ENCODE measurements around the gene ZNF726.
A peak's percentile ranks its signal among the peaks of the same experiment; 100 is the strongest.
"Not testable (repeated sequence)": the region's sequence is repeated elsewhere in the genome, so short reads cannot be mapped to it uniquely, and the experiment has no call there.

Gene ZNF726

DNA sequence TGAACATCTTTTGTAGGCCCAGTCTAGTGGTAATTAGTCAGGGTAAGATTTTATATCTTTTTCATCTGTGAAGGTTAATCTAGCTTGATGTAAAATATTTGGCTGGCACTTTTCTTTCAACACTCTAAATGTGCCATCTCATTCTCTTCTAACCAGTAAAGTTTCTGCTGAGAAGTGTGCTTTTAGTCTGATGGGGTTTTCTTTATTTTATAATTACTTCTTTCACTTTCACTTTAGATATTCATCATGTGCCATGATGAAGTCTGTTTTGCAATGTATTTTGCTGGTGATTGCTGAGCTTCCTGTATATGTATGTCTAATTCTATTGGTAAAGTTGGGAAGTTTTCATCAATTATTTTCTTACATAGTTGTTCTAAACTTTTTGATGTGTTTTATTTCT is 31.9 kb downstream of the ZNF726 start:
- DNase-seq (ENCODE audit: low spot score) = no peak

DNA sequence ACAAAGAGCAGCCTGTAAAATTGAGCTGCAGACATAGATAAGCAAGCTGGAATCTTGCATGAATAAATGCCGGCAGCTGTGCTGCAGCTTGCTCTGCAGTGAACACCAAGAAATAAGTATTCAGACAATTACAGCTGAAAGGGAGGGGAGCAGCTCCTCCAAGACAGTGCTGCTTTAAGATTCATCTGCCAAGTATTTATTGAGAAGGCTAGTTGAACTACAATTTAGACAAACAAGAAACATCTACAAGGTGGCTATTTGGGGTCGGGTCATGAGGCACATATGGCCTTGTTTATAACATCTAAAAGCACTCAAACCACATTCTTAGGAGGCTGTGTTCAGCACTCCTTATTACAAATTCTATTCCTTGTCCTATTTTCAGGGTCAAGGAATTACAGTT is 34.9 kb downstream of the ZNF726 start:
- no peak for DNase-seq (ENCODE audit: low spot score)

DNA sequence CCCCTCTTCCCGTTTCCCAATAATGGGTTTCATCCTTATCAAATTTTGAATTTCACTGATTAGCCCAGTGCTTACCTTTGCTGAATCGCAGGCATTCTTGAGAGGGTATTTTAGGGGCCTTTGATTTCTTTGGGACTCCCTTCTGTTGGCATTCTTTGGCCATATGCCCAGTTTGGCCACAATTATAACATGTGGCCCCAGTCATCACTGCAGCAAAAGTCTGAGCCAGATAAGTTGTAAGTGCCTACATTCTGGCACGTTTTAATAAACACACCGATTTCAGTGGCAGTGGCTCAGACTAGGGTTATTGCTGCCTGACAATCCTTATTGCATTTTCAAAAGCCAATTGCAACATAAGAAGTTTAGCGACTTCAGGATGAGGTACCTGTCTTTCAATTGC is 41.4 kb downstream of the ZNF726 start:
- no peak for DNase-seq (ENCODE audit: low spot score)

DNA sequence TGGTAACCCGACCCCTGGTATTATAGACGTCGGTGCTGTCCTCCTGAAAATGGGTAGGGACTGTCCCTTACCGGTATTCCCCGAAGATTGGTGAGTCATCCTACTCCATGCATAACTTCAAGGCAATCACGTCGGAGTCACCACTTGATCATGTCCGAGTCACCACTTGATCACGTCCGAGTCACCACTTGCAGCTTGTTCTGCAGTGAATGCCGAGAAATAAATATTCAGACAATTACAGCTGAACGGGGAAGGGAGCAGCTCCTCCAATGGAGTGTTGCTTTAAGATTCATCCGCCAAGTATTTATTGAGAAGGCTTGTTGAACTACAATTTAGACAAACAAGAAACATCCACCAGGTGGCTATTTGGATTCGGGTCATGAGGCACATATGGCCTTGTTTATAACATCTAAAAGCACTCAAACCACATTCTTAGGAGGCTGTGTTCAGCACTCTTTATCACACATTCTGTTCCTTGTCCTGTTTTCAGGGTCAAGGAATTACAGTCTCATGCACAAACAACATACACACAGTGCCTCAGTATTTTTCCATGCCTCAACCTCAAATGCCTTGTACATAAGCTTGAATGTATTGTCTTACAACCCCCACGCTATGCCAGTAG is 43.1 kb downstream of the ZNF726 start:
- DNase-seq (ENCODE audit: low spot score) = peak; percentile 5

DNA sequence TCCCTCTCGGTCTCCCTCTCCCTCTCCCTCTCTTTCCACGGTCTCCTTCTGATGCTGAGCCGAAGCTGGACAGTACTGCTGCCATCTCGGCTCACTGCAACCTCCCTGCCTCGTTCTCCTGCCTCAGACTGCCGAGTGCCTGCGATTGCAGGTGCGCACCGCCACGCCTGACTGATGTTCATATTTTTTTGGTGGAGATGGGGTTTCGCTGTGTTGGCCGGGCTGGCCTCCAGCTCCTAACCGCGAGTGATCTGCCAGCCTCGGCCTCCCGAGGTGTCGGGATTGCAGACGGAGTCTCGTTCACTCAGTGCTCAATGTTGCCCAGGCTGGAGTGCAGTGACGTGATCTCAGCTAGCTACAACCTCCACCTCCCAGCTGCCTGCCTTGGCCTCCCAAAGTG is 48.7 kb downstream of the ZNF726 start:
- DNase-seq (ENCODE audit: low spot score) = not testable (repeated sequence)

DNA sequence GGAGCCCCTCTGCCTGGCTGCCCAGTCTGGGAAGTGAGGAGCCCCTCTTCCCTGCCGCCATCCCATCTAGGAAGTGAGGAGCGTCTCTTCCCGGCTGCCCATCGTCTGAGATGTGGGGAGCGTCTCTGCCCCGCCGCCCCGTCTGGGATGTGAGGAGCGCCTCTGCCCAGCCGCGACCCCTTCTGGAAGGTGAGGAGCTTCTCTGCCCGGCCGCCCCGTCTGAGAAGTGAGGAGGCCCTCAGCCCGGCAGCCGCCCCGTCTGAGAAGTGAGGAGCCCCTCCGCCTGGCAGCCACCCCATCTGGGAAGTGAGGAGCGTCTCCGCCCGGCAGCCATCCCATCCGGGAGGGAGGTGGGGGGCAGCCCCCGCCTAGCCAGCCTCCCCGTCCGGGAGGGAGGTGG is 49.2 kb downstream of the ZNF726 start:
- not testable (repeated sequence) for DNase-seq (ENCODE audit: low spot score)

DNA sequence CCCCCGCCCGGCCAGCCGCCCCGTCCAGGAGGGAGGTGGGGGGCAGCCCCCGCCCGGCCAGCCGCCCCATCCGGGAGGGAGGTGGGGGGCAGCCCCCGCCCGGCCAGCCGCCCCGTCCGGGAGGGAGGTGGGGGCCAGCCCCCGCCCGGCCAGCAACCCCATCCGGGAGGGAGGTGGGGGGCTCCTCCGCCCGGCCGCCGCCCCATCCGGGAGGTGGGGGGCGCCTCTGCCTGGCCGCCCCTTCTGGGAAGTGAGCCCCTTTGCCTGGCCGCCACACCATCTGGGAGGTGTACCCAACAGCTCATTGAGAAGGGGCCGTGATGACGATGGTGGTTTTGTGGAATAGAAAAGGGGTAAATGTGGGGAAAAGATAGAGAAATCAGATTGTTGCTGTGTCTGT is 49.6 kb downstream of the ZNF726 start:
- DNase-seq (ENCODE audit: low spot score) = not testable (repeated sequence)

DNA sequence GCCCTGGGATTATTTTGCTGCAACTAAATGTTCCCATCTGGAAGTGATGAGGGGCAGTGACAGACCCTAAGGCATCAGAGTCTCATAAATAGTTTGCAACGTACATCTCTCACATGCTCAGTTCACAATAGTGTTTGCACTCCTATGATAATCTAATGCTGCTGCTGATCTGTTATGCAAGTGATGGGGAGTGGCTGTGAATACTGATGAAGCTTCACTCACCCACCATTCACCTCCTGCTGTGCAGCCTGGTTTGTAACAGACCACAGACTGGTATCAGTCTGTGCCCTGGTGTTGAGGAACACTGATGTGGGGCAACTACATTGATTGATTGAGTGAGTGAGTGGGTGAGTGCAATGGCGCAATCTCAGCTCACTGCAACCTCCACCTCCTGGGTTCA is 54.9 kb downstream of the ZNF726 start:
- no peak for DNase-seq (ENCODE audit: low spot score)

DNA sequence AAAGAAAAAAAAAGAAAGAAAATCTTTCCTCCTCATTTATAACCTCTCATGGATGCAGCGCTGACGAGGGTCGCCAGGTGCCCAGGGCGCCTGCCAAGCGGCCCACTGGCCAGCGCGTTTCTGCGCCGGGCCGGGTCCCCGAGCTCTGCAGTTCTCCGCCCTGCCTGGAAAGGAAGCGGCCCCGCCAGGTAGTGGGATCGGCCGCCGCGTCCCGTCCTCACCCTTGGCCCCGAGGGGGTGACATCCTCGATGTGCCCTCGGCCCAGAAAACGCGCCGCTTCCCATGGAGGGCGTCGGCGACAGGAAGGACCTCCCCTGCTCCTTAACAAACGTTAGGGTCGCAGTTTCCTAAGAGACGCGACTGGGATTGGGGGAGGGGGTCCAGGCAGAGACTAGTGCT is 56.9 kb downstream of the ZNF726 start:
- DNase-seq (ENCODE audit: low spot score) = no peak

DNA sequence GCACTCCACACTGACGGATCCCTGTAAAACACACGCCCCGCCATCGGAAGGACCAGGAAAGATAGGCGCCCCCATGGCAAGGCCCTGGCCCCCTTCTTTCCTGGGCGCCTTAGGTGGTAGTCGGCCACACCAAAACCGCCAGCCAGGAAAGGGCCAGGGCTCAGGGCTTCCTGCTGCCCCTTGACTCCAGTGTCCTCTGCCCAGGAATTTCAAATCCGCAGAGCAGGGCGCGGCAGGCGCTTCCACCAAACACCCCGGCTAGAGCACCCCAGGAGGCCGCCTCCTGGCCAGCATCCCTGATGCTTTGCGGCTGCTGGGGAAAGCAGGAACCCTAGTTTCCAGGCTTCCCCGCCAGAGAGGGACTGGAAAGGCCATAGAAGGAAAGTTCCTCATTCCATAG is 57.5 kb downstream of the ZNF726 start:
- DNase-seq (ENCODE audit: low spot score) = no peak

DNA sequence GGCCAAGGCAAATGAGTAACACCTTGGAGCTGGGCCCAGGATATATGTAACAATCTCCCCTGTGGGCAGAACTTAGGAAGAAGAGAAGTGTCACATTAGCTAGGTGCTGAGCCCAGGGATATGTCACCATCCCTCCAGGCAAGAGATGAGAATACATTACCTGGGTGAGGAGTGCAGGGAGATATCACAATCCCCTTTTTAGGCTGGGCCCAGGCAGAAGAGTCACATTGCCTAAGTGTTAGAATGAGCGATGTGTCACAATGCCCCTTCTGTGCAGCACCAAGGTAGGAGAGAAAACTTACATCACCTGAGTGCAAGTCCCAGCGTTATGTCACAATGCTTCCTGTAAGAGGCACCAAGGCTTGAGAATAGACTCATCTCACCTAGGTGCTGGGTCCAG is 60.3 kb downstream of the ZNF726 start:
- DNase-seq (ENCODE audit: low spot score) = no peak

DNA sequence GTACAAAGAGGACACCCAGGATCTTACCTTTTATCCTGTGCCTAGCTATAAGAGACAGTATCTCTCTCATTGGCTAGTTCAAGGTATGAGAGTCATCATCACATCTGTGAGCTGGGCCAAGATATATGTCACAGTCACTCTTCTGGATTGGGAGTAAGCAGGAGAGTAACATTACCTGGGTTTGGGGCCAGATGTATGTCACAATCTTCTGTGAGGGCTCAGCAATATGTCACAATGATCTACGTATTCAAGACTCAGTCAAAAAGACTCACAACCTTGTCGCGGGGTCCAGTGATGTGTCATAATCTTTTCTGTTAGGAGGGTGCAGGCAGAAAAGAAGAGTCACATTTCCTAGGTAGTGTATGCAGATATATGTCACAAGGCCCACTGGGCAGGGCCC is 61.9 kb downstream of the ZNF726 start:
- DNase-seq (ENCODE audit: low spot score) = not testable (repeated sequence)

DNA sequence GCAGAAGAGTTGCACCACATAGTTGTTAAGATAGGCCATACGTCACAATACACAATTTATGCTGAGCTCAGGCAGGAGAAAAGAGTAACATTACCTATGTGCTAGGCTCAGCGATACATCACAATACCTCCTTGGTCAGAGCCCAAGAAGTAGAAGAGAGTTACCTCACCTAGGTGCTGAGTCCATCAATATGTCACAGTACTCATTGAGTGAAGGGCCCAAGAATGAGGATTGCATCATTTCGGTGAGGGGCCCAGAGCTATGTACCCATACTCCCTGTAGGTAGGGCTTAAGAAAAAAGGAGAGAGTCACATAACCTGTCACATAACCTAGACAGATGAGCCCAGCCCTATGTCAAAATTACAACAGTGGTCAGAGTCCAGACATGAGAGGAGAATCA is 62.6 kb downstream of the ZNF726 start:
- DNase-seq (ENCODE audit: low spot score) = not testable (repeated sequence)

DNA sequence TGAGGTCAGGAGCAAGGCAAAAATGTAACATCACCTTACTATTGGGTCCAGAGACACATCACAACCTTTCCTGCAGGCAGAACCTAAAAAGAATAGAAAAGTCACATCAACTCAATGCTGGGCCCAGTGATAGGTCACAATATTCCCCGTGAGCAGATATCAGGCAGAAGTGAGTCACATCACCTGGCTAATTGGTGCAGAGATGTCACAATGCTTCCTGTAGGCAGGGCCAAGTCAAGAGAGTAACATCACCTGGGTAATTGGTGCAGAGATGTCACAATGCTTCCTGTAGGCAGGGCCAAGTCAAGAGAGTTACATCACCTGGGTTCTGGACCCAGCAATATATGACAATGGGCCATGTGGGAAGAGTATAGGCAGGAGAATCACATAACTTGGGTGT is 63.4 kb downstream of the ZNF726 start:
- DNase-seq (ENCODE audit: low spot score) = no peak

DNA sequence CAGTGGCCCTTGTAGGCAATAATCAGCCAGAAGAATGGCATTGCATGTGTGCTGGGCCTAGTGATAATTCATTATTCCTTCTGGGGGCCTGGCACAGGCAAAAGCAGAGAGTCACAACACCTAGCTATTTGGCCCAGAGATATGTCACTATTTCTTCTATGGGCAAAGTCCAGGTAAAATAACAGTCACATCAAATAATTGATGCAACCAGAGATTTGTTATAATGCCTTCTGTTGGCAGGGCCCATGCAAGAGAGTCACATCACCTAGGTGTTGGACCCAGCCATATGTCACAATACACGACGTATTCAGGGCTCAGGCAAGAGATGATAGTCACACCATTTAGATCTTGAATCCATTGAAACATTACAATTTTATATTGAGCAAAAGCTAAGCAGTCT is 66.1 kb downstream of the ZNF726 start:
- no peak for DNase-seq (ENCODE audit: low spot score)

DNA sequence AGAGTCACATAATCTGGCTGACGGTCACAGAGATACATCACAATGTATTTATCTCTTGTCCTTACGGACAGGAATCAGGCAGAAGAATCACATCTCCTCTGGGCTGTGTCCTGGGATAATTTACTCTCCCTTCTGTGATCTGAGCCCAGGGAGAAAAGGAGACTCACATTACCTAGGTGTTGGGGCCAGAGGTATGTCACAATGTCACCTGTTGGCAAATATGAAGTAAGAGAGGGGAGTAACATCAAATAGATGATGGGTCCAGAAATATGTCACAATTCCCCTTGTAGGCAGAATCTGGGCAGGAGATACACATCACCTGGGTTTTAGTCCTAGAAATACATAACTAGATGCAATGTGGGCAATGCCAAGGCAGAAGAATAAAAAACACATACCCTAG is 67.2 kb downstream of the ZNF726 start:
- DNase-seq (ENCODE audit: low spot score) = no peak

DNA sequence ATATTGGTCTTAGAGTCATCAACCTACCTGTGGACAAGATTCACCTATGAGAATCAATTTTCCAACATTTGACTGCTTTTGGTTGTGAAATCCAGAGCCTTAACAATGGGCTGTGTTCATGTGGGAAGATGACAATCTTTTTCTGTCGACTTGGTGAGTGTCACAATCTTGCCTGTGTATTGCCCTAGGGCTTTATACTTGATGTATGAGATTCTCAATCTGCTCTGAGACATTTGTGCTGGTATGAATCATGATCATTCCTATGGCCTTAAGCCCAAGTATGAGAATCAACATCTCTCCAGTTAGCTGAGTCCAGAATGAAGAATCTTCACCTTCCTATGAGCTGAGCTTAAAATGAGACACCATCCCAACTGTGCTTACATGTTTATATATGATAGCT is 68.7 kb downstream of the ZNF726 start:
- DNase-seq (ENCODE audit: low spot score) = no peak
